Femur (tissue), 1 donor: ENCODE measurements around the gene LCN6.
A peak's percentile ranks its signal among the peaks of the same experiment; 100 is the strongest.
"Not testable (repeated sequence)": the region's sequence is repeated elsewhere in the genome, so short reads cannot be mapped to it uniquely, and the experiment has no call there.

Source experiments
- DNase-seq: peaks from one replicate; pipeline ENCODE4 v3.0.0-alpha.2; 2017

Gene LCN6

GRCh38 chr9:136748201-136748600, at the start of gene LCN6:
Gene LCN6 (minus strand): TSS chr9:136748525. CDS start chr9:136748483, 42 bp downstream.
- no peak for DNase-seq

GRCh38 chr9:136796775-136797347, 48.5 kb upstream of the LCN6 start:
- DNase-seq = not testable (repeated sequence)

- no peak for DNase-seq
Measured at GRCh38 chr9:136796238-136796774, 48.0 kb upstream of the LCN6 start, which contains the start of gene CCDC183. Gene CCDC183 (plus strand): TSS chr9:136796338. CDS start chr9:136796398, 60 bp downstream.

GRCh38 chr9:136795000-136795348, 46.6 kb upstream of the LCN6 start:
- no peak for DNase-seq

- no peak for DNase-seq
Measured at GRCh38 chr9:136794281-136794999, 46.1 kb upstream of the LCN6 start.

GRCh38 chr9:136793086-136793946, 45.0 kb upstream of the LCN6 start:
- no peak for DNase-seq

GRCh38 chr9:136792321-136793085, 44.2 kb upstream of the LCN6 start:
- DNase-seq = no peak

GRCh38 chr9:136791516-136792276, 43.4 kb upstream of the LCN6 start:
- peak; percentile 70 for DNase-seq

GRCh38 chr9:136790640-136791515, 42.6 kb upstream of the LCN6 start, which contains the start of gene TMEM141:
Gene TMEM141 (plus strand): TSS chr9:136791344. CDS start chr9:136791371, 27 bp downstream.
- DNase-seq = peak; percentile 100

- no peak for DNase-seq
Measured at GRCh38 chr9:136789523-136789937, 41.2 kb upstream of the LCN6 start.

GRCh38 chr9:136788644-136789522, 40.6 kb upstream of the LCN6 start:
- DNase-seq = not testable (repeated sequence)

GRCh38 chr9:136787690-136788400, 39.5 kb upstream of the LCN6 start:
- DNase-seq = peak; percentile 78

- DNase-seq = not testable (repeated sequence)
Measured at GRCh38 chr9:136786983-136787382, 38.7 kb upstream of the LCN6 start.

GRCh38 chr9:136786451-136786850, 38.1 kb upstream of the LCN6 start:
- no peak for DNase-seq

GRCh38 chr9:136785565-136786355, 37.4 kb upstream of the LCN6 start:
- DNase-seq = not testable (repeated sequence)

GRCh38 chr9:136784997-136785361, 36.7 kb upstream of the LCN6 start:
- DNase-seq = no peak

GRCh38 chr9:136784249-136784996, 36.1 kb upstream of the LCN6 start:
- DNase-seq = no peak
